Trophoblast cell (in vitro differentiated cells and primary cell): ENCODE results near the gene MAP7D3.

Experiments
- DNase-seq, 2 donors: peaks; one replicate each; pipeline ENCODE4 v3.0.0-alpha.2; 2016
- H2AFZ ChIP-seq: 2 replicates; pipeline ENCODE4 v1.6.1; 2013; ENCODE audit warnings: low read length, moderate library complexity, mild to moderate bottlenecking; ENCODE audit not compliant: insufficient read depth, poor library complexity
- H2AK5ac ChIP-seq: 2 replicates; pipeline ENCODE4 v1.6.1; 2013; ENCODE audit warnings: mild to moderate bottlenecking, low read length
- H2BK120ac ChIP-seq: 2 replicates; pipeline ENCODE4 v1.6.1; 2013; ENCODE audit warnings: low read length, mild to moderate bottlenecking, moderate library complexity; ENCODE audit not compliant: insufficient read depth, poor library complexity
- H2BK12ac ChIP-seq: 2 replicates; pipeline ENCODE4 v1.6.1; 2013; ENCODE audit warnings: mild to moderate bottlenecking, low read length, moderate library complexity
- H2BK5ac ChIP-seq: 2 replicates; pipeline ENCODE4 v1.6.1; 2013; ENCODE audit warnings: low read length, low read depth, moderate library complexity, mild to moderate bottlenecking; ENCODE audit not compliant: poor library complexity
- H3K14ac ChIP-seq: 2 replicates; pipeline ENCODE4 v1.6.1; 2013; ENCODE audit warnings: mild to moderate bottlenecking, low read length
- H3K18ac ChIP-seq: 2 replicates; pipeline ENCODE4 v1.6.1; 2013; ENCODE audit warnings: mild to moderate bottlenecking, low read length
- H3K23ac ChIP-seq: 2 replicates; pipeline ENCODE4 v1.6.1; 2013; ENCODE audit warnings: low read length
- H3K27ac ChIP-seq: 2 replicates; pipeline ENCODE4 v1.5.1; 2013; ENCODE audit warnings: low read depth, mild to moderate bottlenecking, inconsistent platforms, low read length, moderate library complexity
- H3K27me3 ChIP-seq: 2 replicates; pipeline ENCODE4 v1.6.1; 2013; ENCODE audit warnings: inconsistent platforms, mild to moderate bottlenecking, low read length, moderate library complexity; ENCODE audit not compliant: insufficient read depth
- H3K36me3 ChIP-seq, 2 experiments: 1 replicate in 1 of 2; 2 replicates in 1 of 2; pipeline ENCODE4 v1.6.1; 2013; ENCODE audit warnings: low read length in 2 of 2, mild to moderate bottlenecking in 2 of 2, moderate library complexity in 1 of 2; ENCODE audit not compliant: insufficient read depth in 2 of 2, control insufficient read depth in 1 of 2
- H3K4ac ChIP-seq: 2 replicates; pipeline ENCODE4 v1.6.1; 2013; ENCODE audit warnings: low read depth, mild to moderate bottlenecking, low read length, moderate library complexity
- H3K4me1 ChIP-seq, 2 experiments: 1 replicate in 1 of 2; 2 replicates in 1 of 2; pipeline ENCODE4 v1.6.1; 2013; ENCODE audit warnings: low read length in 2 of 2, mild to moderate bottlenecking in 2 of 2, moderate library complexity in 1 of 2; ENCODE audit not compliant: insufficient read depth in 2 of 2, control insufficient read depth in 1 of 2
- H3K4me2 ChIP-seq: 2 replicates; pipeline ENCODE4 v1.6.1; 2013; ENCODE audit warnings: inconsistent platforms, mild to moderate bottlenecking, low read length, moderate library complexity
- H3K4me3 ChIP-seq: 2 replicates; pipeline ENCODE4 v1.5.1; 2013; ENCODE audit warnings: mild to moderate bottlenecking, low read depth, low read length, inconsistent platforms
- H3K79me1 ChIP-seq: one replicate; pipeline ENCODE4 v1.6.1; 2013; ENCODE audit warnings: low read length
- H3K79me2 ChIP-seq: 2 replicates; pipeline ENCODE4 v1.6.1; 2013; ENCODE audit warnings: low read length, mild to moderate bottlenecking; ENCODE audit not compliant: control insufficient read depth, insufficient read depth, poor library complexity
- H3K9ac ChIP-seq: 2 replicates; pipeline ENCODE4 v1.6.1; 2013; ENCODE audit warnings: mild to moderate bottlenecking, low read length
- H3K9me3 ChIP-seq: 2 replicates; pipeline ENCODE4 v1.6.1; 2013; ENCODE audit warnings: low read depth, mild to moderate bottlenecking, control low read depth, inconsistent platforms, low read length; ENCODE audit not compliant: insufficient read depth
- H4K12ac ChIP-seq: 2 replicates; pipeline ENCODE4 v1.6.1; 2013; ENCODE audit warnings: low read depth, mild to moderate bottlenecking, low read length, moderate library complexity
- H4K8ac ChIP-seq: 2 replicates; pipeline ENCODE4 v1.6.1; 2013; ENCODE audit warnings: low read depth, mild to moderate bottlenecking, low read length, moderate library complexity
- H4K91ac ChIP-seq: one replicate; pipeline ENCODE4 v1.6.1; 2013; ENCODE audit warnings: low read depth, mild to moderate bottlenecking, low read length, moderate library complexity
- WGBS: extraction: QIAGEN DNeasy Blood & Tissue Kit; methylation state at CpG from one replicate; pipeline ENCODE4 v1.1.7; 2013; ENCODE audit warnings: missing lambda C conversion rate; ENCODE audit not compliant: insufficient read length, insufficient coverage; ENCODE audit errors: extremely low coverage; 5-methylcytosine and 5-hydroxymethylcytosine counted together

Gene MAP7D3

GRCh38 chrX:136192839-136193414, 58.3 kb downstream of the MAP7D3 start:
- Histone ChIP-seq H2AFZ (no peak overlapping the region), H3K18ac (no peak overlapping the region), H3K4me2 (no peak overlapping the region), H3K9ac (no peak overlapping the region), H2BK12ac (no peak overlapping the region), H4K91ac (no peak overlapping the region), H4K8ac (no peak overlapping the region), H4K12ac (no peak overlapping the region), H3K36me3 (no peaks in the 10 kb centered on the region), H3K79me2 (no peaks in the 10 kb centered on the region), H2BK5ac (no peak overlapping the region), H2AK5ac (no peak overlapping the region), H3K23ac (no peak overlapping the region), H3K79me1 (no peaks in the 10 kb centered on the region), H3K4me1 (no peaks in the 10 kb centered on the region), H2BK120ac (no peak overlapping the region), H3K4ac (no peak overlapping the region), H3K4me3 (no peak overlapping the region), H3K14ac (no peak overlapping the region), H3K9me3 (no peaks in the 10 kb centered on the region), H3K27me3 (no peaks in the 10 kb centered on the region), H3K27ac (no peak overlapping the region)
- WGBS = no CpG with 5 or more reads among the region's 3 CpGs
- peak in 1 of 2 donors; percentile 44 for DNase-seq

- H3K27ac ChIP-seq = no peak overlapping the region
- no peak overlapping the region for H4K8ac ChIP-seq
- no peak overlapping the region for H2BK120ac ChIP-seq
- H3K4me2 ChIP-seq = no peak overlapping the region
- no peaks in the 10 kb centered on the region for H3K79me2 ChIP-seq
- no peak overlapping the region for H2BK5ac ChIP-seq
- H3K4ac ChIP-seq = no peak overlapping the region
- no CpG with 5 or more reads among the region's 2 CpGs for WGBS
- no peaks in the 10 kb centered on the region for H3K36me3 ChIP-seq
- no peak overlapping the region for H2AFZ ChIP-seq
- H3K14ac ChIP-seq = no peak overlapping the region
- H4K91ac ChIP-seq = no peak overlapping the region
- no peak overlapping the region for H3K4me3 ChIP-seq
- no peak overlapping the region for H2AK5ac ChIP-seq
- no peaks in the 10 kb centered on the region for H3K79me1 ChIP-seq
- no peak overlapping the region for H4K12ac ChIP-seq
- no peak for DNase-seq
- no peak overlapping the region for H3K18ac ChIP-seq
- no peak overlapping the region for H3K23ac ChIP-seq
- H2BK12ac ChIP-seq = no peak overlapping the region
- H3K4me1 ChIP-seq = no peaks in the 10 kb centered on the region
- H3K9me3 ChIP-seq = no peaks in the 10 kb centered on the region
- H3K27me3 ChIP-seq = no peaks in the 10 kb centered on the region
- no peak overlapping the region for H3K9ac ChIP-seq
Measured at GRCh38 chrX:136192135-136192534, 59.1 kb downstream of the MAP7D3 start.

GRCh38 chrX:136191171-136191570, 60.0 kb downstream of the MAP7D3 start:
- no CpG with 5 or more reads among the region's 6 CpGs for WGBS

GRCh38 chrX:136190038-136190713, 61.0 kb downstream of the MAP7D3 start:
- Histone ChIP-seq H2AFZ (no peak overlapping the region), H3K36me3 (no peaks in the 10 kb centered on the region), H2BK12ac (no peak overlapping the region), H4K12ac (no peak overlapping the region), H2BK120ac (no peak overlapping the region), H3K79me1 (no peaks in the 10 kb centered on the region), H4K8ac (no peak overlapping the region), H3K79me2 (no peaks in the 10 kb centered on the region), H3K4ac (no peak overlapping the region), H3K4me3 (no peak overlapping the region), H3K9me3 (no peaks in the 10 kb centered on the region), H2BK5ac (no peak overlapping the region), H3K4me1 (no peaks in the 10 kb centered on the region), H4K91ac (no peak overlapping the region), H3K4me2 (no peak overlapping the region), H3K9ac (no peak overlapping the region), H3K27me3 (no peaks in the 10 kb centered on the region), H3K27ac (no peak overlapping the region), H3K18ac (no peak overlapping the region), H2AK5ac (no peak overlapping the region), H3K23ac (no peak overlapping the region), H3K14ac (no peak overlapping the region)
- no peak for DNase-seq
- WGBS = no CpG with 5 or more reads among the region's 10 CpGs

More at GRCh38 chrX:136191171-136191570, 60.0 kb downstream of the MAP7D3 start:
- Histone ChIP-seq H2BK12ac (no peak overlapping the region), H3K4ac (no peak overlapping the region), H3K18ac (no peak overlapping the region), H3K79me1 (no peaks in the 10 kb centered on the region), H2AFZ (no peak overlapping the region), H3K23ac (no peak overlapping the region), H3K4me1 (no peaks in the 10 kb centered on the region), H3K9ac (no peak overlapping the region), H3K36me3 (no peaks in the 10 kb centered on the region), H4K91ac (no peak overlapping the region), H2BK120ac (no peak overlapping the region), H2BK5ac (no peak overlapping the region), H3K27ac (no peak overlapping the region), H3K79me2 (no peaks in the 10 kb centered on the region), H3K4me3 (no peak overlapping the region), H4K12ac (no peak overlapping the region), H3K27me3 (no peaks in the 10 kb centered on the region), H4K8ac (no peak overlapping the region), H3K14ac (no peak overlapping the region), H2AK5ac (no peak overlapping the region), H3K9me3 (no peaks in the 10 kb centered on the region), H3K4me2 (no peak overlapping the region)
- no peak for DNase-seq
